Measurements from ENCODE around the gene RELT.
"Not testable (repeated sequence)": the region's sequence is repeated elsewhere in the genome, so short reads cannot be mapped to it uniquely, and the experiment has no call there.

RELT gene

GRCh38 chr11:73436859-73437258 lies 60.7 kb downstream of the RELT start:
- not testable (repeated sequence) for DNase-seq (ENCODE audit: low spot score)

GRCh38 chr11:73439002-73439843 lies 63.0 kb downstream of the RELT start:
- no peak for DNase-seq (ENCODE audit: low spot score)

DNA sequence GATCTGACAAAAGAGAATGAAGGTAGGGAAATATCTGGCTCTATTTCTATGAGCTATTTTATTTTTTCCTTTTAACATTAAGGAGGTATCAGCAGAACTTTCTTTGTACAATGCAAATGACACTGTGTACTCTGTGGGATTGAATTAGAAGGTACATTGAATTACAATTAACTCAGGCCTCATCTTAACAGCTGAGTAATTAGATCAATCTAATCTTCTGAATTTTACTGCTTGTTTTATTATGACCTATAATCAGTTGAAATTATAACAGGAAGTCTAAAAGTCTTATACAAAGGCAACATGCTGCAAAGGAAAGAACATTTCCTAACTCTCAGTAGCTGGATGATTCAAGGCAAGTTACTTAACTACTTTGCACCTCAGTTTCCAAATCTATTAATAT lies 69.8 kb downstream of the RELT start:
- no peak for DNase-seq (ENCODE audit: low spot score)

DNA sequence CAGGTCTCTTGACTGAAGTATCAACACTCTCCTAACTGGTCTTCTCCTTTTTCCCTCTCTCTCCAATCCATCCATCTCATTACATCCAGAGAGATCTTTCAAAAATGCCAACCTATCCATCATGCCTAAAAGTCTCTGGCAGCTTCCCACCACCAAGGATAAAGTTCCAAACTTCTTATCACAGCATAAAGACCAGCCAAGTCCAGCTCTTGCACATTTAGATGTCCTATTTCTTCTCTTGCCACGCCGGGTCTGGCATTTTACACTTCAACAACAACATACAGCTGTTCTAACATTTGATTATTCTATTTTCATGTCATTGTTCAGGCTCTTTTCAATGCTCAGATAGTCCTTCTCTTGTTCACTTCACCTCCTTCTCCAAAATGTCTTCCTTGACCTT lies 70.6 kb downstream of the RELT start:
- no peak for DNase-seq (ENCODE audit: low spot score)

Measured in pons (tissue), 1 donor.